Spinal cord (tissue), 10 donors: ENCODE results near the gene LIMCH1. TPM values are rescaled to one million over a fixed set of nuclear protein-coding genes. Genes with fewer than 3 reads are reported as not detected.
A peak's percentile ranks its signal among the peaks of the same experiment; 100 is the strongest.

ENCODE experiments used
- DNase-seq, 6 donors: peaks; one replicate each; pipeline versions ENCODE4 v3.0.0 to v3.0.0-alpha.2; 2013 to 2015; ENCODE audit warnings: low spot score in 6 of 6, low read depth in 4 of 6
- H3K27ac ChIP-seq: one replicate; pipeline ENCODE4 v1.5.1; 2013; ENCODE audit warnings: low read depth, low read length, control low read depth
- H3K27me3 ChIP-seq: one replicate; pipeline ENCODE4 v1.6.1; 2013; ENCODE audit warnings: low read length; ENCODE audit not compliant: control insufficient read depth, insufficient read depth
- H3K36me3 ChIP-seq: one replicate; pipeline ENCODE4 v1.6.1; 2013; ENCODE audit warnings: low read length; ENCODE audit not compliant: control insufficient read depth, insufficient read depth
- H3K4me1 ChIP-seq: one replicate; pipeline ENCODE4 v1.6.1; 2013; ENCODE audit warnings: low read length; ENCODE audit not compliant: control insufficient read depth, insufficient read depth
- H3K4me3 ChIP-seq: one replicate; pipeline ENCODE4 v1.5.1; 2013; ENCODE audit warnings: low read depth, low read length, control low read depth
- H3K9me3 ChIP-seq: one replicate; pipeline ENCODE4 v1.6.1; 2013; ENCODE audit warnings: low read length; ENCODE audit not compliant: control insufficient read depth, insufficient read depth
- WGBS: methylation state at CpG from one replicate; pipeline ENCODE4 v1.1.5; 2013; ENCODE audit warnings: missing lambda C conversion rate; ENCODE audit not compliant: insufficient coverage; 5-methylcytosine and 5-hydroxymethylcytosine counted together
- polyA plus RNA-seq, 2 donors: library from polyadenylated mRNA; unstranded; fragments of 120-200 nt; gene quantifications; one replicate each; pipeline ENCODE4 v1.2.1, GENCODE V29; 2013; ENCODE audit not compliant: insufficient read length in 2 of 2
- total RNA-seq, 2 donors: library from RNA; depleted of rRNA in 1 of 2; stranded (reverse); fragments of 120-200 nt in 1 of 2; fragments of >200 nt in 1 of 2; gene quantifications; one replicate each; pipeline versions ENCODE4 v1.2.3 to v1.2.4, GENCODE V29; 2013 to 2014
- donor health status: healthy.

The LIMCH1 gene
- total and polyA plus RNA-seq, 4 donors: 51.2 to 64.9 (median 58.9) TPM

- Histone ChIP-seq H3K27ac (no peak overlapping the region), H3K27me3 (no peaks in the 10 kb centered on the region), H3K4me1 (no peaks in the 10 kb centered on the region), H3K9me3 (no peaks in the 10 kb centered on the region), H3K36me3 (no peaks in the 10 kb centered on the region), H3K4me3 (no peak overlapping the region)
- DNase-seq: no peak
- no CpG with 5 or more reads among the region's 4 CpGs for WGBS
Observed at GRCh38 chr4:41575207-41575606, 37.2 kb downstream of the LIMCH1 start.

- H3K9me3 ChIP-seq: no peaks in the 10 kb centered on the region
- no peak for DNase-seq
- H3K27ac ChIP-seq: no peak overlapping the region
- H3K4me1 ChIP-seq: no peaks in the 10 kb centered on the region
- no peak overlapping the region for H3K4me3 ChIP-seq
- H3K27me3 ChIP-seq: no peaks in the 10 kb centered on the region
- no peaks in the 10 kb centered on the region for H3K36me3 ChIP-seq
- no CpG with 5 or more reads among the region's 1 CpG for WGBS
Observed at GRCh38 chr4:41575665-41576064, 37.7 kb downstream of the LIMCH1 start.

- Histone ChIP-seq H3K4me1 (no peaks in the 10 kb centered on the region), H3K27me3 (no peaks in the 10 kb centered on the region), H3K9me3 (no peaks in the 10 kb centered on the region), H3K27ac (no peak overlapping the region), H3K4me3 (no peak overlapping the region), H3K36me3 (no peaks in the 10 kb centered on the region)
- DNase-seq: no peak
- WGBS: 100% methylated on average over 1 of the region's 3 CpGs
Observed at GRCh38 chr4:41579043-41579442, 41.1 kb downstream of the LIMCH1 start.

GRCh38 chr4:41579526-41579925, 41.6 kb downstream of the LIMCH1 start:
- H3K27ac ChIP-seq: no peak overlapping the region

GRCh38 chr4:41580007-41580406, 42.0 kb downstream of the LIMCH1 start:
- Histone ChIP-seq H3K27ac (no peak overlapping the region), H3K9me3 (peaks cover 7% of the 10 kb centered on the region)

More at GRCh38 chr4:41579526-41579925, 41.6 kb downstream of the LIMCH1 start:
- peak in 1 of 6 donors; percentile 15 for DNase-seq
- Histone ChIP-seq H3K27me3 (no peaks in the 10 kb centered on the region), H3K36me3 (no peaks in the 10 kb centered on the region), H3K9me3 (peaks cover 2% of the 10 kb centered on the region), H3K4me3 (no peak overlapping the region), H3K4me1 (no peaks in the 10 kb centered on the region)
- 100% methylated on average over 1 of the region's 5 CpGs for WGBS

GRCh38 chr4:41586675-41587225, 48.8 kb downstream of the LIMCH1 start:
- no peak overlapping the region for H3K4me3 ChIP-seq
- DNase-seq: peak in 1 of 6 donors; percentile 52
- WGBS: 100% methylated on average over 2 of the region's 2 CpGs
- peaks cover 7% of the 10 kb centered on the region for H3K9me3 ChIP-seq
- H3K4me1 ChIP-seq: peaks cover 6% of the 10 kb centered on the region
- H3K27ac ChIP-seq: no peak overlapping the region
- H3K36me3 ChIP-seq: no peaks in the 10 kb centered on the region
- no peaks in the 10 kb centered on the region for H3K27me3 ChIP-seq

More at GRCh38 chr4:41580007-41580406, 42.0 kb downstream of the LIMCH1 start:
- H3K36me3 ChIP-seq: no peaks in the 10 kb centered on the region
- no peaks in the 10 kb centered on the region for H3K27me3 ChIP-seq
- 100% methylated on average over 1 of the region's 4 CpGs for WGBS
- H3K4me3 ChIP-seq: no peak overlapping the region
- no peaks in the 10 kb centered on the region for H3K4me1 ChIP-seq
- DNase-seq: no peak

- H3K27ac ChIP-seq: no peak overlapping the region
- DNase-seq: peak in 1 of 6 donors; percentile 21
- peaks cover 9% of the 10 kb centered on the region for H3K4me1 ChIP-seq
- 95% methylated on average over 2 of the region's 3 CpGs for WGBS
- no peaks in the 10 kb centered on the region for H3K36me3 ChIP-seq
- H3K4me3 ChIP-seq: no peak overlapping the region
- no peaks in the 10 kb centered on the region for H3K27me3 ChIP-seq
- H3K9me3 ChIP-seq: peaks cover 8% of the 10 kb centered on the region
Observed at GRCh38 chr4:41587286-41587685, 49.3 kb downstream of the LIMCH1 start.

- WGBS: 14% methylated on average over 2 of the region's 3 CpGs
- H3K4me1 ChIP-seq: peaks cover 15% of the 10 kb centered on the region
- H3K27ac ChIP-seq: no peak overlapping the region
- peak in 4 of 6 donors; percentile 46 to 89 (median 68) for DNase-seq
- H3K9me3 ChIP-seq: peaks cover 1% of the 10 kb centered on the region
- no peaks in the 10 kb centered on the region for H3K36me3 ChIP-seq
- no peaks in the 10 kb centered on the region for H3K27me3 ChIP-seq
- no peak overlapping the region for H3K4me3 ChIP-seq
Observed at GRCh38 chr4:41590591-41590990, 52.6 kb downstream of the LIMCH1 start.

GRCh38 chr4:41594432-41594831, 56.5 kb downstream of the LIMCH1 start:
- peaks cover 15% of the 10 kb centered on the region for H3K4me1 ChIP-seq

GRCh38 chr4:41597494-41597893, 59.5 kb downstream of the LIMCH1 start:
- Histone ChIP-seq H3K4me1 (peaks cover 6% of the 10 kb centered on the region), H3K4me3 (no peak overlapping the region), H3K36me3 (no peaks in the 10 kb centered on the region), H3K9me3 (no peaks in the 10 kb centered on the region), H3K27ac (no peak overlapping the region), H3K27me3 (no peaks in the 10 kb centered on the region)
- no peak for DNase-seq

More at GRCh38 chr4:41594432-41594831, 56.5 kb downstream of the LIMCH1 start:
- Histone ChIP-seq H3K36me3 (no peaks in the 10 kb centered on the region), H3K27me3 (no peaks in the 10 kb centered on the region), H3K9me3 (peaks cover 1% of the 10 kb centered on the region), H3K27ac (peak overlapping the region; percentile 18), H3K4me3 (no peak overlapping the region)
- DNase-seq: peak; percentile 59 to 96 (median 68)
- 0% methylated on average over 3 of the region's 3 CpGs for WGBS
